Tongue (tissue), 2 donors: ENCODE results near the gene ADARB1. TPM values are rescaled to one million over a fixed set of nuclear protein-coding genes. Genes with fewer than 3 reads are reported as not detected.
A peak's percentile ranks its signal among the peaks of the same experiment; 100 is the strongest.

Experiments
- DNase-seq: peaks from one replicate; pipeline ENCODE4 v3.0.0-alpha.2; 2015
- total RNA-seq: library from RNA; depleted of rRNA; stranded (reverse); fragments of >200 nt; gene quantifications from one replicate; pipeline ENCODE4 v1.2.3, GENCODE V29; 2014

ADARB1 gene
- total RNA-seq, 1 donor from 2014 or later, result 45.2 TPM

DNA sequence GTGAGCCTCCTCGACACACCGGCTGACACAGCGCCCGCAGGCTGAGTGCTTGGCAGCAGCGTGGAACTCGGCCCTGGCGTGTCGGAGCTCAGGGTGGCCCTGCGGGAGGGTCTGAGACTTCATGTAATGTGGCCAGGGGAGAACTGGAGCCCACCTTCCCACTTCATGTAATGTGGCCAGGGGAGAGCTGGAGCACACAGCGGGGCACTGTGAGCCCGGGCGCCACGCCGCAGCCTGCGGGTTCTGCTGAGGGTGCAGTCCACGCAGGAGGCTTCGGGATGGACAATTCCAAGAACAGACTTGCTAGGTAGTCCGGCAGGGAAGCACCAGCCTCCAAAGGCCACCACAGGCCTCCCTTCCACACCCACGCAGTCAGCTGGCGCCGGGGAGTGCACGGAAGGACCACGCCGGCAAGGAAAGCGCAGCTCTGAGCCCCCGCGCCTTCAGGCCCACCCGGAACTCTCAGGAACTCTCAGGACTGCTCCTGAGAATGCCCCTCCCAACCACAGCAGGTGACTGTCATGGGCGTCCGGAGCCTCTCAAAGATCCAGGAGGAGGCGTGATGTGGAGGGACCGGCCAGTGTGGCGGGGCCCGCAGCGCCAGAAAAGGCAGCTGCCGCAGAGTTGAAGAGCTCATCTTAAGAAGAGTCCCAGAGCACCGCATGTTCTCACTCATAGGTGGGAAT lies 19.3 kb upstream of the ADARB1 start:
- no peak for DNase-seq

DNA sequence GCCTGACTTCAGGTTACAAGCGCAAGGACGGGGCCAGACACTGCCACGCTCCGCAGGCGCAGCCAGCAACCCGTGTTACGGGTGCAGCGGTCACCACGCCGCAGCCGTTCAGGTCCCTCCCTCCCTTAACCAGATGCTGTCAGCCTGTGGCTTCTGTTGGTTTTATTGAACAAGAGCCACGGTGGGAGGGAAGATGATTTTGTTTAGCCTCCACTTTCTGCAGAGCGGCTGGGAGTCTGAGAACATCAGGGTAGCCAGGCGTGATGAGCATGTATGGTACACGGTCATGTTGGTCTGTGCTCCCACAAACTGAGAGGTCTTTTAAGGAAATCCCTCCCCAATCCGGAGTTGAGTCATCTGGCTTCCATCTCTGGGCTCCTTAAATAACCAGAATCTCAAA lies 18.5 kb upstream of the ADARB1 start:
- no peak for DNase-seq

- no peak for DNase-seq
Observed at GRCh38 chr21:45056296-45056904, 18.0 kb upstream of the ADARB1 start.

- no peak for DNase-seq
Observed at GRCh38 chr21:45056917-45057560, 17.3 kb upstream of the ADARB1 start.

DNA sequence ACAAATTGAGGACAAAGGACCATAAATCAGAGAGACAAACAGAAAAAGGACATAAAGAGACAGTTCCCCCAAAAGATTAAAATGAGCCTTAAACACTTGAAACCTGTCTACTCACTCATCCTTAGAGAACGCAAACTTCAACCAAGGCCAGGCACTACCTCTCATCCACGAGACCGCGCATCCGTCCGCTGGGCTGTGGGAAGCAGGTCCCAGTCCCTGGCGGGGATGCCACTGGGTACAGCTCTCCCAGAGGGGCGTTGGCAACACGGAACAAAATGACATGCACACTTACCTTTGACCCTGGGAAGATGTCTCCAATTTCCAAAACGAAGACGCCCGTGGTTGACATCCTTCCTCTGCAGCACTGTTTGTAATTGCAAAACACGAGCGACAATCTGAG lies 16.5 kb upstream of the ADARB1 start:
- no peak for DNase-seq

DNA sequence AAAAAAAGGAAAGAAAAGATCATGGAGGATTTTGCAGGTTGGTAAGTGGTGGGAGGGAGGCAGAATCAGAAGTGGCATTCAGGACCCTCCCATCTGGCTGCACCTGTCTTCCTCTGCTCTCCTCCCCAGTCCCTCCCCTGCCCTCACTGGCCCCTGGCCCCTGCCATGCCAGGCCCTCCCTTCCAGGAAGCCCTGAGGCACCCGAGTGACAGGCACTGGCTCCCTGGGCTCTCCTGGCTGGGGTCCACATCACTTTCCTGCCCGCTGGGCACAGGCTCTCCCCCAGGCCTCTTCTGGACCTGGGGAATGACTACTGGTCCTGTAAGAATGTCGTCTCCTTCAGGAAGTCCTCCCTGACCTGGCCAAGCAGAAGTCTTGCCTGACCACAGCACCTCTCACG lies 15.3 kb upstream of the ADARB1 start:
- DNase-seq, result no peak

DNA sequence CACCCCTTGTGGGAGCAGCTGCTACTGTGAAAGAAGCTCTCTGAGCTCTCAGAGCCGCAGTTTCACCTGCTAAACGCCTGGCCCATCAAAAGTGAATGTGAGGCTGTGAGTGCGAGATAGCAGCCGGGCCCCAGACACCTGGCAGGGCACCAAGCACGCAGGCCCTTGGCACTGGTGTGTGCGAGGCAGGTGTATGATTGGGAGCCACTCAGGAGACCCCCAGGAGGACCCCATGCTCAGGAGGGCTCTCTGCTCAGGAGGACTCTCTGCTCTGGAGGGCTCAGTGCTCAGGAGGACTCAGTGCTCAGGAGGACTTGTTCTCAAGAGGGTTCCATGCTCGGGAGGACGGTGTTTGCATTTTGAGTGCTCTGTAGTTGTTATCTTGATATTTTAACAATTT lies 14.3 kb upstream of the ADARB1 start:
- DNase-seq, result no peak

- DNase-seq, result no peak
Observed at GRCh38 chr21:45060675-45061311, 13.6 kb upstream of the ADARB1 start.

DNA sequence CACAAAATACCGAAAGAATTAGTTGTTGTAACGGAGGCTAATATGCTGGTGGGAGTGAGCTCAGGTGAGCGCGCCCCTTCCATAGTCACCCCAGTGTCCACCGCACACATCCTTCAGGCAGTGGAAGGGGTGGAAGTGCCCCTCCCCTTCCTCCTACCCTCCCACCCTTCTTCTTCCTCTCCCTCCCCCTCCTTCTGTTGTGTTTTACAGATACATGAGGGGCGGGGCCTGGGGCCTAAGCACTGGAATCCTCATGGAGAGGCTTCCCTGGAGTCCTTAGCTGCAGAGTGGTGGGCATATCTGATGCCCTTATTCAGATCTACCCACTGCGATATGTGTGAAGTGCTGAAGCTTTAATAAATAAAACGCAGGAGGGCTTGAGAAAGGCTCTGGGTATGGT lies 10.3 kb upstream of the ADARB1 start:
- no peak for DNase-seq

DNA sequence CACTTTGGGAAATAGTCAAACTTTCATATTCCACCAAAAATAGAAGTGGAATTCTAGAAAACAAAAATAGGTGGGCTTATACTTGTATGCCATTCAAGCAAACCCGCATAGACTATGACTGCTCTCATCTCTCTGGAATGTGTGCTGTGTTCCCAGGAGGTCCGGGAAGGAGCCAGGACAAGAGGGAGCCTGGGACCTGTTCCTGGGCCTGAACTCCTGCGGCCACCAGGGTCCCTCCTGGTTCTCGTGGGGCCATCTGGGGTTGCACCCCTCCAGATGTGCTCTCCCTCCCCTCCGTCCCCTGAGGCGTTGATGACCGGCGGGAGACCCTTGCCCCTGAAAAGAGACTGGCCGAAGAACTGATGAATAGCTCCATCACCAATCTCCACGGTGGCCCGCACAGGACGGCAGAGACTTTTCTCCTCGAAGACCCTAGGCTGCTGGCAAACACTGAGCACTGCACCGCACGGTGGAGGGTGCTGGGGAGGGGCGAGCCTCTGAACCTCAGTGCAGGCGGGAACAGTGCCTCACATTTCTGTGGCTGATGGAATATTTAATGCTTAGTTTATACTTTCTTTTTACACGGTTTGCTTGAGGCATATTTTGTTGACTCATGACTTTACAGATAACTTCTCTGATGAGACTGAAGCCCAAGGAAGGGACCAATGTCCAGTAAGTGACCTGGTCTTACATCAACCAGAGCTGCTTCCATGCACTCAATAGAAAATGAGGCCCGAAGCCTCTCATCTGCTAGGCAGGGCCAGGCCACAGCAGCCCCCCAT lies 9.6 kb upstream of the ADARB1 start:
- DNase-seq, result no peak

GRCh38 chr21:45067462-45068285 lies 6.7 kb upstream of the ADARB1 start:
- no peak for DNase-seq

DNA sequence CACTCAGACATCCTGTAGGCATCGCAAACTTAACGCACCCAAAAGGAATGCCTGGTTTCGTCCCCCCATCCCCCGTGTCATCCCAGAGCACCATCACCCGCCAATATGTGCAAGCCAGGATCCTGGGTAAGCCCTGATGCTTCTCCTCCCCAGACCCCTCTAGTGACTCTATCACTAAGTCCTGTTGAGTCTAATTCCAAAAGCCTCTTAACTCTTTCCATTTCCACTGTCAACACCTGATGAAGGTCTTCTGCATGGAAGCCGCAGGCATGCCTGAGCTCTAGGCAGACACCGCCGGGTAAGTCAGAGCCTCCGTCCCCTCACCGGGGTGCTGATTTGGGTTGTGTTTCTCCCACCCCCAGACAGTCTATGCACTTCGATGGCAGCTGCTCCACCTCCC lies 5.3 kb upstream of the ADARB1 start:
- DNase-seq, result no peak

DNA sequence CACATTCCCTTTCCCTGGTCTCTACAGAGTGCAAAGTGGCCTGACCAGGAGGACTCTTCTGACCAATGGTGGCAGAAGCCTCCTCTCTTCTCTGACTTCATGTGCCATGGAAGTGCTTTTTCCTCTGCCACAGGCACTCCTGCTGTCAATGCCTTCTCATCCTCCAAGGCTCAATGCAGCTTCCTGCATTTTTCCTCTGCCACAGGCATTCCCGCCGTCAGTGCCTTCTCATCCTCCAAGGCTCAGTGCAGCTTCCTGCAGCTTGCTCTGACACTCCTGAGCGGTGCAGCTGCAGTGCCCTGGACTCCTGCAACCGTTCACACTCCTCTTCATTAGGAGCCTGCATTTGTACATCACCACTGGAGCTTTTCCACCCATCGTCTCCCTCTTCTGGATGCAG lies 4.7 kb upstream of the ADARB1 start:
- DNase-seq, result no peak

DNA sequence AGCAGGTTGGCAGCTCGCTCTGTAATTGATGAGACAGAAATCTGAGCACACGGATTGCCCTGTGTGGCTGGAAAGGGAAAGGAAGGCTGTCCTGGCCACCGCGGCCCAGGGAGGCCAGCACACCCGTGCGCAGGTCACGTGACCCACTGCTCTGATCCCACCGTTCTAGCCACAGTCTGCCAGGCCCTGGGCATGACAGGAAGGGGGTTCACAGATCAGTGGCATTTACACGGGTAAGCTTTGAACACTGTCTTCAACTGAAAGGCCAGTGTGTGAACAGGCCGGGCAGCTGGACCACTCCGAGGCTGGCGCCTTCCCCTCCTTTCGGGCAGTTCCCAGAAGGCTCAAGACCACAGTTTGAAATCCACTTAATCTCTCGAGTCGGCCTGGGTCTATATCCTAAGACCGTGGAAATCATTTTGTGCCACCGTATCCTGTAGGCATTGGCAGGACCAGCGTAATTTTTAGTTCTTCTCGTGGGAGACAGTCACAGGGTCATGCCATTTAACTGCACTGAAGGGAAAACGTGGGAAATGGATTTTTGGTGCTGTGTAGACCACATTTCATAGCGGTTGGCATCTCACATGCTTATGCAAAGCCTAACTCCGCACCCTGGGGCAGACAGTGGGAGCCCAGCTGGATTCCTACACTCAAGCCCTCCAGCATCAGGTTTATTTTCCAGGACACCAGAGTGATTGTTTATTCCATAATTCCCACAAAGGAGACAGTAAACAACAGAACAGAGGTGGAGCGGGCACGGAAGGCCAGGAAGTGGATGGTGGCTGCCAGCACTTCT lies 3.1 kb upstream of the ADARB1 start:
- DNase-seq, result peak; percentile 83

GRCh38 chr21:45071874-45072737 lies 2.3 kb upstream of the ADARB1 start:
- no peak for DNase-seq

DNA sequence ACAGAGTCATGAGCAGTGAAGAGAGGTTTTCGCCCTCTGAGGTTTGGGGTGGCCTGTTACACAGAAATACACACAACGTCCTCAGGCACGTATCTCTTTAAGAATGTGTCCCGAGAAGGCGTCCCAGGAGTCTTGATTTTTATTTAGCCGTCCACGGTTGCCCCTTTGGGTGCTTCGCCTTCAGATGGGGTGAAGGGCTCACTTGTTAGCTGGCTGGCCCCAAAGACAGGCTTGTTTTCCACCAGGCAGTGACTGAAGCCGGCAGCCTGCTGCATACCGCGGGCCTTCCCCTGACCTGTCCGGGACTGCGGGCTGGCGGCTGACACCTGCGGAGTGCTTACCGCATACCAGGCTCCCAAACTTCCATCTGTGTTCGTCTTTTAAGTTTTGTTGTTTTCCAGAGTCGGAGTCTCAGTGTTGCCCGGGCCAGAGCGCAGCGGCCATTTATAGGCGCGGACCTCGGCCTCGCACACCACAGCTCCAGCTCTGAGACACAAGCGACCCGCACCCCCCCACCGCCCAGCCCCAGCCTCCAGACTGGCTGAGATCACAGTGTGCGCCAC lies 1.6 kb upstream of the ADARB1 start:
- no peak for DNase-seq

GRCh38 chr21:45073301-45074047 lies 906 bp upstream of the ADARB1 start:
- peak; percentile 56 for DNase-seq

GRCh38 chr21:45074818-45075595 lies 627 bp downstream of the ADARB1 start:
- DNase-seq, result no peak
